ENCODE data around the gene SLC16A7.

- no peak for TF ChIP-seq POLR2AphosphoS5 (IDR thresholded peaks at IDR 0.05)
- no peak for TF ChIP-seq CTCF (IDR thresholded peaks at IDR 0.05 in 8 of 11, conservative IDR thresholded peaks at IDR 0.05 in 3 of 11)
- no peak for TF ChIP-seq POLR2A (IDR thresholded peaks at IDR 0.05)
Measured at GRCh38 chr12:59695379-59695778, 99.5 kb downstream of the SLC16A7 start.
